Endothelial cell of umbilical vein (primary cell): ENCODE measurements around the gene KRTAP10-8. TPM values are rescaled to one million over a fixed set of nuclear protein-coding genes. Genes with fewer than 3 reads are reported as not detected.

Experiments
- BruUV-seq: library from RNA; stranded (reverse); fragments of 400-500 nt; replicated peaks from 2 replicates; lab custom pipeline; 2021; lab: Mats Ljungman, UMichigan
- CTCF ChIA-PET: fragments of 300-600, 350-600 bp; sonication (Branson Sonifier 250); formaldehyde crosslinking; loops from one replicate; lab custom pipeline; 2021; ENCODE audit warnings: antibody characterized with exemption, inconsistent platforms; lab: Charles Lee
- POLR2A ChIA-PET: fragments of 300-600, 350-600 bp; sonication (Branson Sonifier 250); formaldehyde crosslinking; loops from one replicate; lab custom pipeline; 2021; ENCODE audit warnings: antibody characterized with exemption, inconsistent platforms; lab: Charles Lee
- DNase-seq: peaks from one replicate; pipeline ENCODE4 v3.0.0-alpha.2; 2011; ENCODE audit warnings: low read depth, low spot score
- FAIRE-seq: peaks from 2 replicates; lab custom pipeline; 2011; peaks lifted over from hg19 to GRCh38; lab: Jason Lieb, UNC
- H2AFZ ChIP-seq: 2 replicates; pipeline ENCODE4 v1.6.0; 2012; ENCODE audit warnings: low read depth, low read length, control low read depth, inconsistent platforms
- H3K27ac ChIP-seq: 2 replicates; pipeline ENCODE4 v1.5.1; 2011; ENCODE audit warnings: low read depth, mild to moderate bottlenecking, control low read depth, low read length, moderate library complexity; ENCODE audit not compliant: insufficient read depth
- H3K27me3 ChIP-seq, 2 experiments: 2 replicates each; pipeline versions ENCODE4 v1.6.0 to v1.6.1; 2011; ENCODE audit warnings: low read length in 2 of 2, mixed read lengths in 1 of 2; ENCODE audit not compliant: control insufficient read depth in 2 of 2, insufficient read depth in 2 of 2
- H3K36me3 ChIP-seq, 2 experiments: 2 replicates in 1 of 2; 3 replicates in 1 of 2; pipeline ENCODE4 v1.5.1; 2011; ENCODE audit warnings: low read length in 2 of 2, mild to moderate bottlenecking in 1 of 2, moderate library complexity in 1 of 2; ENCODE audit not compliant: control insufficient read depth in 2 of 2, insufficient read depth in 2 of 2; ENCODE audit errors: extremely low read depth in 1 of 2
- H3K4me1 ChIP-seq: 3 replicates; pipeline ENCODE4 v1.5.1; 2011; ENCODE audit warnings: mild to moderate bottlenecking, low read length; ENCODE audit not compliant: control insufficient read depth, insufficient read depth; ENCODE audit errors: extremely low read depth
- H3K4me2 ChIP-seq: 2 replicates; pipeline ENCODE4 v1.6.1; 2011; ENCODE audit warnings: low read length, control low read depth, mixed read lengths; ENCODE audit not compliant: insufficient read depth
- H3K4me3 ChIP-seq, 3 experiments: fragments of 200-600 bp in 1 of 3; sonication (generic), shearing (Covaris generic) in 1 of 3; replicated peaks in 1 of 3; 2 replicates each; pipeline ENCODE4 v1.5.1; 2011 to 2016; ENCODE audit warnings: control low read depth in 3 of 3, low read length in 3 of 3, mild to moderate bottlenecking in 2 of 3, inconsistent platforms in 1 of 3, low read depth in 1 of 3, moderate library complexity in 1 of 3; ENCODE audit not compliant: insufficient read depth in 1 of 3
- H3K79me2 ChIP-seq: 2 replicates; pipeline ENCODE4 v1.6.0; 2012; ENCODE audit warnings: low read length, inconsistent platforms; ENCODE audit not compliant: control insufficient read depth, insufficient read depth
- H3K9ac ChIP-seq: replicated peaks from 2 replicates; pipeline ENCODE3; 2011; ENCODE audit warnings: low read length, control low read depth; ENCODE audit not compliant: insufficient read depth; ENCODE audit errors: extremely low read depth
- H3K9me1 ChIP-seq: replicated peaks from 3 replicates; pipeline ENCODE4 v1.6.0; 2011; ENCODE audit warnings: mild to moderate bottlenecking, low read length; ENCODE audit not compliant: control insufficient read depth, insufficient read depth; ENCODE audit errors: extremely low read depth
- H3K9me3 ChIP-seq: replicated peaks from 2 replicates; pipeline ENCODE4 v1.5.1; 2012; ENCODE audit warnings: low read length, inconsistent platforms; ENCODE audit not compliant: control insufficient read depth, insufficient read depth
- H4K20me1 ChIP-seq: replicated peaks from 2 replicates; pipeline ENCODE3; 2011; ENCODE audit warnings: mild to moderate bottlenecking, low read length; ENCODE audit not compliant: control insufficient read depth, insufficient read depth; ENCODE audit errors: extremely low read depth
- FOS ChIP-seq: IDR thresholded peaks from 2 replicates; pipeline ENCODE4 v1.6.1; 2011; ENCODE audit warnings: mild to moderate bottlenecking, low read length, moderate library complexity, borderline replicate concordance; ENCODE audit not compliant: insufficient read depth
- JUN ChIP-seq: IDR thresholded peaks from 2 replicates; pipeline ENCODE4 v1.6.1; 2011; ENCODE audit warnings: borderline replicate concordance, low read depth; ENCODE audit not compliant: insufficient read length, insufficient read depth
- POLR2AphosphoS5 ChIP-seq: IDR thresholded peaks from 2 replicates; pipeline ENCODE4 v1.6.1; 2012; ENCODE audit warnings: low read depth, mild to moderate bottlenecking, control low read depth, low read length, moderate library complexity; ENCODE audit not compliant: insufficient read depth
- dilution Hi-C: fragments of 300-500 bp; cut with MboI; formaldehyde crosslinking; loops from one replicate; pipeline ENCODE4 v1.15.0; 2019; ENCODE audit warnings: low sequenced_read_pairs; ENCODE audit not compliant: extremely low pct_ligation_motif_present
- intact Hi-C: fragments of 100-400 bp; cut with micrococcal nuclease; formaldehyde crosslinking; loops from one replicate; pipeline ENCODE4 v1.10.0; 2022
- polyA plus RNA-seq, 4 experiments: library from polyadenylated mRNA; depleted of rRNA in 3 of 4; stranded (reverse) in 3 of 4; unstranded in 1 of 4; fragments of >200 nt; gene quantifications; 2 replicates each; pipeline versions ENCODE4 v1.2.1 to v1.2.3, GENCODE V29; 2011 to 2012; ENCODE audit warnings: missing spikeins in 1 of 4
- total RNA-seq: library from RNA; stranded (reverse); gene quantifications from 2 replicates; pipeline ENCODE4 v1.2.3, GENCODE V29; 2021

The KRTAP10-8 gene
- total and polyA plus RNA-seq, 2 donors (not counting 3 experiments of a cell fraction or from before 2014, with no cell fraction given): not detected

DNA sequence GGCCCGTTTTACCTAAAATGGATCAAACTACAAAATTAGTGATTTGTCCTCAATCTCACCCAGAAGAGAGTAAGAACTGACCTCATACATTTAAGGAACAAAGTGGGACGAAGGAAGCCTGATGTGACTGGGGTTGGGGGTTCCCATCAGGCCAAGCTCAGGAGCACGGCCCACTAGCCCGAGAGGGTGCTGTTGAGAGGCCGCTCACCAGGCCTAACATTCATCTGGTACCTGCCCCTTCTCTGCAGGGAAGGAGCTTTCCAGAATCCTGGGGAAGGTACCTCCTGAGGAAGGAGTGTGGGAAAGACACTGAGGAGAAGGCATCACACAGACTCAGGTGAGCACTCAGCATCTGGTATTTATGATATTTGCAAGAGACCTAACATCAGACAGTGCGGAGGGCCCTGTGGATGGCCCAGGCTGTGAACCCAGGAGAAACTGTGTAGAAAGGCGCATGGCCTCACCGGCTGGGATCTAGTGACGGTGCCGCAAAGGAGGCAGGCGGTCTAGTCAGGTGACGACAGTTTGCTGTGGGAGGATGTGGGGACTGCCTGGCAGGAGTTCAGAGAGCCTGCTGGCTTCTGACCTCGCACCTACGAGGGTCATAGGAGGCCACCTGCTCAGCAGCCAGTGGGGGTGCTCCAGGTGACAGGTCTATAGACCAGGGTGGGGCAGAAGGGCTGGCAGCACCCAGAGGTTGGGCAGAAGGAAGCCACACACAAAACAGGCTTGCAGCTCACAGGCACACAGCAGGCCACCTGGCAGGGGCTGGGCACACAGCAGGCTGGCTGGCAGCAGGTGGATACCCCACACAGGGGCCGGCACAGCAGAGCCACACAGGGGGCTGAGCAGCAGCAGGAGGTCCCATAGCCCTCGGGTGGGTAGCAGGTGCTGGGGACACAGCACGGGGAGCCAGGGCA lies 42.0 kb downstream of the KRTAP10-8 start:
- BruUV-seq: no TSS peak
- no peaks in the 10 kb centered on the region for H3K9me1 ChIP-seq
- no peaks in the 10 kb centered on the region for H3K36me3 ChIP-seq
- TF ChIP-seq POLR2AphosphoS5: no peak
- no peak for TF ChIP-seq JUN
- no peaks in the 10 kb centered on the region for H3K9me3 ChIP-seq
- ChIA-PET CTCF (interaction anchor here (1.0 kb wide), 1 partner anchor 23 kb away, joined by 3 read pairs; no protein-coding TSS in a partner anchor), POLR2A (interaction anchor here (1.1 kb wide), 1 partner anchor 32 kb away, joined by 3 read pairs; no protein-coding TSS in a partner anchor)
- no peak overlapping the region for H3K4me3 ChIP-seq
- no peaks in the 10 kb centered on the region for H3K4me1 ChIP-seq
- no peak overlapping the region for H2AFZ ChIP-seq
- no peaks in the 10 kb centered on the region for H3K79me2 ChIP-seq
- intact Hi-C loops: no loop called here
- no peak for FAIRE-seq
- H3K27ac ChIP-seq: no peak overlapping the region
- H3K9ac ChIP-seq: no peak overlapping the region
- H3K27me3 ChIP-seq: no peaks in the 10 kb centered on the region
- DNase-seq: no peak
- H4K20me1 ChIP-seq: no peaks in the 10 kb centered on the region
- dilution Hi-C loops: no loop called here
- H3K4me2 ChIP-seq: no peak overlapping the region

DNA sequence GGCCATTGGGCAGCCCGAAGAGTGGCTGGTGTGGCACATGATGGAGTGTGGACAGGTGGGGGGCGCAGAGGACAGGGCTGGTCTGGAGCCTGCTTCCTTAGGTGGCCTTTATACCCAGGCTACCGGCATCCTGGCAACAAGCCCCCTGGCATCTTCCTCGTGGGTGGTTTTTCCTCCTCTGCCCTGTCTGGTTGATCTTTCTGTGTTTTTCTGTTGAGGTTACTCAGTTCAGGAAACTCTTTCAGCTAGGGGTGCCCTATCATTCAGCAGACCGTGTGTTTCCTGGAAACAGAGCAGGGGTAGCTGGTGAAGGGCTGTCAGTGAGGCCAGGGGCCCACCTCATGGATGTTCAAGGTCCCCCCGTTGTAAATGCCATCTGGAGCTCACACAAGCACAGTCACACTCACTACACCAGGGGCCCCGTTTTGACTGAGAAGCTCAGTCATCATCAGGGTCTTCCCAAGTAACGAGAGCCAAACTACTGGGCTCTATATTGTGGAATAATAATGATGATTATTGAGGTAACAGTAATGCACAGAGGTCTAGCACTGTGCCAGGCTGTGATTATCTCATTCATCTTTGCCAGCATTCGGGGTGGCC lies 42.8 kb downstream of the KRTAP10-8 start, which contains the start of gene KRTAP12-4:
KRTAP12-4 (minus strand) TSS at position 84 of the 600 bp plus-strand sequence; CDS start at position 39, 45 bp downstream.
- no peaks in the 10 kb centered on the region for H3K9me3 ChIP-seq
- no peaks in the 10 kb centered on the region for H3K36me3 ChIP-seq
- no peak within 1 kb of the TSS for H2AFZ ChIP-seq
- no peaks in the 10 kb centered on the region for H3K27me3 ChIP-seq
- dilution Hi-C loops (no loop called here), intact Hi-C loops (no loop called here)
- H3K9ac ChIP-seq: no peak within 1 kb of the TSS
- no peaks in the 10 kb centered on the region for H3K4me1 ChIP-seq
- TF ChIP-seq FOS: no peak
- H3K4me3 ChIP-seq: no peak within 1 kb of the TSS
- no peak within 1 kb of the TSS for H3K4me2 ChIP-seq
- BruUV-seq: no TSS peak
- no peak for DNase-seq
- H3K27ac ChIP-seq: no peak within 1 kb of the TSS
- no peaks in the 10 kb centered on the region for H4K20me1 ChIP-seq
- CTCF ChIA-PET: no interaction called here
- H3K79me2 ChIP-seq: no peaks in the 10 kb centered on the region
- POLR2A ChIA-PET: interaction anchor here (1.1 kb wide), 1 partner anchor 31 kb away, joined by 3 read pairs; no protein-coding TSS in a partner anchor
- H3K9me1 ChIP-seq: no peaks in the 10 kb centered on the region
- FAIRE-seq: no peak
